NT2/D1 (cell line): ENCODE measurements around the gene ITGA2B.
A peak's percentile ranks its signal among the peaks of the same experiment; 100 is the strongest.

Source experiments
- DNase-seq: peaks from one replicate; pipeline ENCODE4 v3.0.0-alpha.2; 2011; ENCODE audit warnings: low read depth, low spot score
- H3K27me3 ChIP-seq: 2 replicates; pipeline ENCODE4 v1.6.0; 2011; ENCODE audit warnings: mild to moderate bottlenecking; ENCODE audit not compliant: insufficient read length, insufficient read depth
- H3K36me3 ChIP-seq: 2 replicates; pipeline ENCODE4 v1.6.1; 2011; ENCODE audit warnings: mild to moderate bottlenecking, low read length, mixed read lengths; ENCODE audit not compliant: insufficient read depth, insufficient read length
- H3K4me1 ChIP-seq: 2 replicates; pipeline ENCODE4 v1.5.1; 2011; ENCODE audit not compliant: insufficient read depth, insufficient read length
- H3K4me3 ChIP-seq: 2 replicates; pipeline ENCODE4 v1.5.1; 2011; ENCODE audit warnings: low read depth; ENCODE audit not compliant: insufficient read length
- H3K9ac ChIP-seq: 2 replicates; pipeline ENCODE4 v1.6.0; 2011; ENCODE audit warnings: low read depth; ENCODE audit not compliant: insufficient read length
- H3K9me3 ChIP-seq: 2 replicates; pipeline ENCODE4 v1.5.1; 2011; ENCODE audit warnings: mild to moderate bottlenecking, low read length; ENCODE audit not compliant: insufficient read depth
- SUZ12 ChIP-seq: IDR thresholded peaks from 2 replicates; pipeline ENCODE4 v1.6.1; 2011; ENCODE audit not compliant: insufficient read length, insufficient read depth; ENCODE audit errors: extremely low read depth
- YY1 ChIP-seq: IDR thresholded peaks from 2 replicates; pipeline ENCODE4 v1.6.1; 2011; ENCODE audit not compliant: insufficient read length, insufficient read depth
- ZNF274 ChIP-seq: IDR thresholded peaks from 2 replicates; pipeline ENCODE4 v1.6.1; 2011; ENCODE audit warnings: mild to moderate bottlenecking, low read depth, low read length

Gene ITGA2B

DNA sequence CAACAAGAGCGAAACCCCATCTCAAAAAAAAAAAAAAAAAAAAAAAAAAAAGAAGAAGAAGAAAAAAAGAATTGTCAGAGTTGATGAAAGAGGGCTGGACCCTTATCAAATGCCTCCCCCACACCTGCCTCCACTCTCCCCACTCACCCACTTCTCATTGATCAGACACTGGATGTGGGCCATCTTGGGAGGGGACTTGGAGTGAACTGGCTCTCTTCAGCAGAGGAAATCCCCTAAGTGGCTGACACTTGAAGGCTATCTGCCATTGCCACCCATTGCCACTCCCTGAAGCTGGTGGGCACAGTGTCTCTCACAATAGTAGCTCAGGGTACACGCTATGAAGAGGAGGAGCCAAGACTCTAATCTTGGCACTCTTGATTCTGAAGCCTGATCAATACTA lies 1.6 kb downstream of the ITGA2B start:
- TF ChIP-seq SUZ12 (no peak), ZNF274 (no peak), YY1 (no peak)
- H3K36me3 ChIP-seq = no peaks in the 10 kb centered on the region
- no peak overlapping the region for H3K4me3 ChIP-seq
- H3K27me3 ChIP-seq = peaks cover 21% of the 10 kb centered on the region
- H3K9ac ChIP-seq = no peak overlapping the region
- peaks cover 4% of the 10 kb centered on the region for H3K4me1 ChIP-seq
- no peaks in the 10 kb centered on the region for H3K9me3 ChIP-seq
- no peak for DNase-seq

DNA sequence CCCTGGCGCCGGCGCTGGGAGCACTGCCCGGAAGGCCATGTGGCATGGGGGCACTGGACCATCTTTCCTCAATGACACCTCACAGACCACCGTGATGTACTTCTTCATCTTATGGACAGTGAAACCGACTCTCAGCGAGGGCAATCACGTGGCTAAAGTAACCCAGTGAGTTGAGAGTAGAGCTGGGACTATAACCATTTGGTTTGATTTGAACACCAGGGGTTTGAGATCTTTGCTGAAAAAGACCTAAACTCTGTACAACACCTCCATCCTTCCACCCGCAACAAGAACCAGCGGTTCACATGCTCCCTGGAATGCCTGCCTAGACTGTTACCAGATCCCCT lies 3.3 kb downstream of the ITGA2B start:
- no peaks in the 10 kb centered on the region for H3K9me3 ChIP-seq
- no peak for DNase-seq
- TF ChIP-seq SUZ12 = no peak
- TF ChIP-seq YY1 = no peak
- no peak for TF ChIP-seq ZNF274
- H3K9ac ChIP-seq = peak overlapping the region; percentile 84
- H3K4me1 ChIP-seq = peaks cover 4% of the 10 kb centered on the region
- H3K36me3 ChIP-seq = no peaks in the 10 kb centered on the region
- H3K4me3 ChIP-seq = peak overlapping the region; percentile 72
- peaks cover 21% of the 10 kb centered on the region for H3K27me3 ChIP-seq

DNA sequence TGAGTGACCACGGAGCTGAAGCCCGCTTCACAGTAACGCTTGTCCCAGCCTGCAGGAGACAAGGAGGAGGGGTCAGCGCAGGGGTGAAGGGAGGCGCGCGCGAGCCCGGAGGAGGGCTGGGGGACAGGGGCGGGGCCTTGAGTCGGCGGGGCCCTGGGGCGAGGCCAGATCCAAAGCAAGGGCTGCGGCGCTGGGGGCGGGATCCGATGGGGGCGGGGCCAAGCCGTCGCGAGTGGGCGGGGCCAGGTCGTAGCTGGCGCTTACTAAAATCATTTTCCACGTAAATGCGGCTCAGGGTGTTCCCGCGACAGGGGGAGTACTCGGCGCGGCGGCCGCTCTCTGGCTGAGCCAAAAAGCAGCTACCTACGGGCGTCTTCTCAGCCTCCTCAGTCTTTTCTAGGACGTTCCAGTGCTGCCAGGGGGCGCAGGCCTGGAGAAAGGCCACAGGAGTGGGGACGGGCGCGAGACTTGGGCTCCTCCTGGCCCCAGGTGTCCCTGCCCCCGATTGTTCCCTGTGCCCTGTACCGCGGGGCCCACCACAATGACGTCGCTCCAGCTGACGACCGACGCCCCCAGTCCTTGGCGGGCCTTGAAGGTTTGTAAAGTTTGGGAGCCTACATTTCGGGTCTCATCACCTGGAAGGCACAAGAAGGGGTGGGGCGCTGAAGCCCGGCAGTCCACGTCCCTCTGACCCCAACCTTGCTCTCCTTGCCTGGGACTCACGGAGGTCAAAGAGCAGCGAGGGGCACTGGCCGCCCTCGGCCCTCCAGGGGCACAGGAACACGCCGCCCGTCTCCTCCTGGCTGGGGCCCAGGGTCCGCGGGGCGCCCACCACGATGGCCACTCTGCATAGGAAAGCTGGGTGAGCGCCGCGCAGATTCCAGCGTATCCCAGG lies 3.9 kb downstream of the ITGA2B start:
- Histone ChIP-seq H3K9ac (peak overlapping the region; percentile 87), H3K4me1 (peaks cover 7% of the 10 kb centered on the region), H3K27me3 (peaks cover 21% of the 10 kb centered on the region), H3K36me3 (no peaks in the 10 kb centered on the region), H3K9me3 (no peaks in the 10 kb centered on the region), H3K4me3 (peak overlapping the region; percentile 72)
- DNase-seq = peak; percentile 75
- no peak for TF ChIP-seq YY1
- TF ChIP-seq SUZ12 = no peak
- no peak for TF ChIP-seq ZNF274

DNA sequence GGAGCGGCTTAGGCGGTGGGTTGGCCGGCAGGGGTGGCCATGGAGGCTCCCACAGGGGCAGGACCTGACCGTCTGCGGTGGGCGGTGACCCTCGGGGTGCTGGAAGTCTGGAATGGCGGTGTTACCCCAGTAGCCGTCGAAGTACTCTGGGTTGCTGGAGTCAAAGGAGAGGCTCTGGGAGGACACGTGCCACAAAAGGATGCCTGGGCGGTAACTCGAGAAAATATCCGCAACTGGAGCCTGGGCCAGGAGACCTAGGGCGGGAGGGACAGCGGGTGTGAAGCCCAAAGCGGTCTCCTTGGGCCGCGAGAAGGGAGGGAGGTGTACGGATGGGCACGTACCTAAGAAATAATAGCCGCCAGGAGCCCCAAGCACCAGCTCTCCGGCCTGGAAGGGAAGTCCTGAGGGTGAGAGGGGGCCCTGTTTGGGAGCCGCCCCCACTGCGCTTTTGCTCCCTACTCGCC lies 4.6 kb downstream of the ITGA2B start:
- no peak for DNase-seq
- peak overlapping the region; percentile 87 for H3K9ac ChIP-seq
- peaks cover 8% of the 10 kb centered on the region for H3K4me1 ChIP-seq
- H3K27me3 ChIP-seq = peaks cover 21% of the 10 kb centered on the region
- no peaks in the 10 kb centered on the region for H3K9me3 ChIP-seq
- no peaks in the 10 kb centered on the region for H3K36me3 ChIP-seq
- TF ChIP-seq ZNF274 (no peak), SUZ12 (no peak), YY1 (no peak)
- H3K4me3 ChIP-seq = peak overlapping the region; percentile 59

DNA sequence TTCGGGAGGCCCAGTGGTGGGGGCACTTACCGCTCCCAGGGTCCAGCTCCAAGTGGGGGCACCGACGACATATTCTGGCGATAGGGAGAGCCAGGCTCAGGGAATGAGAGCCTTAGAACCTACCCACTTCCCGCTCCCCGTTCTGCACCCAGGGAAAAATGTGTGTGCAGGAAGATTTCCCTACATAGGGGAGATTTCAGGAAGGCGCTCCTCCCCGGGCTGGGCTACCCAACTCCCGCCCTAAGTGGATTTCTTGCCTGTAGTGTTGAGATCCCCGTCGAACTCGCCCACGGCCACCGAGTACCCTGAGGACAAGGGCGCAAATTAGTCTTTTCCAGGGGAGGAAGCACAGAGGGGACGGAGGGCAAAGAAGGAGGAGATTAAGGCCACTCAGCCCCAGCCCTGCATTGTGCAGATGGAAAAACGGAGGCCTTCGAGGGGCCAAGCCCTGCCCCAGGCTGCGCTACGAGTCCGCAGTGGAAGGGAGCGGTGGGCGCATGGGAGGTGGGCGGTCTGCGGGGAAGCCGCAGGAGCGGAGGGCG lies 5.1 kb downstream of the ITGA2B start:
- H3K4me3 ChIP-seq = peak overlapping the region; percentile 59
- peaks cover 21% of the 10 kb centered on the region for H3K27me3 ChIP-seq
- H3K4me1 ChIP-seq = peaks cover 8% of the 10 kb centered on the region

DNA sequence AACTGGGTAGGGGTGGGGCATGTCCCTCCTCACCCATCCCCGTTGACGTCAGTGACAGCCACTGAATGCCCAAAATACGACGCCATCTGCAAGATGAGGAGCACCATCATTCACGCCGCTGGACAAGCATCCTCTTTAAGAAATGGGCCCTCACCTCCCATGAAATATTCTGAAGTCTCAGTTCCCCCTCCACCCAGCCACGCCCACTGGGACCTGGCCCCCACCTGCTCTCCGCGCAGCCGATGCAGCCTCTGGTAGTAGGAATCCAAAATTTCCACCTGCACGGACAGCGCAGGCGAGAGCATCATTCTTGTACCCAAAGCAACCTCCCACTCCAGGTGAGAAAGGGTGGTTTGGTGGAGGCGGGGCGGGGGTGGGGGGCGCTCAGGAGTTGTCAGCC lies 5.6 kb downstream of the ITGA2B start:
- H3K4me3 ChIP-seq = no peak overlapping the region
- H3K9ac ChIP-seq = no peak overlapping the region
- H3K27me3 ChIP-seq = peaks cover 21% of the 10 kb centered on the region
- H3K4me1 ChIP-seq = peaks cover 6% of the 10 kb centered on the region
- TF ChIP-seq YY1 (no peak), SUZ12 (no peak), ZNF274 (no peak)
- DNase-seq = no peak
- no peaks in the 10 kb centered on the region for H3K9me3 ChIP-seq
- H3K36me3 ChIP-seq = no peaks in the 10 kb centered on the region

More for the DNA sequence above, 5.1 kb downstream of the ITGA2B start:
- TF ChIP-seq ZNF274 (no peak), YY1 (no peak), SUZ12 (no peak)
- Histone ChIP-seq H3K36me3 (no peaks in the 10 kb centered on the region), H3K9me3 (no peaks in the 10 kb centered on the region), H3K9ac (peak overlapping the region; percentile 87)
- DNase-seq = no peak

DNA sequence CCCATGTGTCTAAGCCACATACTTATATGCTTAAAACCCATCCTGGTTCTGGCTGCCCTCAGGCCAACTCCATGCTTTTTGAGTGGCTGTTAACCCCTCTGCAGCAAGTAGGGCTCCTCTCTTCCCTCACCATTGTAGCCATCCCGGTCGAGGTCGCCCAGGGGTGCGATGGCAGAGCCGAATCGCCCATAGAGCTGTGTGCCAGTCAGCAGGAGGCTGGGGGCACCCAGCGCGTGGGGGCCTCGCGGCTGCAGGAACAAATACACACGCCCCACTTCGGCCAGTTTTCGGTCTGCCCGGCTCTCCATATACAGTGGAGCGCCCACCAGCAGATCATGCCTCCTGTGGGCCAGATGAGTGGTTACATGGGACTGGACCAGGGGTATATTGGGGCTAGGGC lies 6.1 kb downstream of the ITGA2B start:
- H3K9ac ChIP-seq = no peak overlapping the region
- peaks cover 6% of the 10 kb centered on the region for H3K4me1 ChIP-seq
- no peak for DNase-seq
- no peaks in the 10 kb centered on the region for H3K9me3 ChIP-seq
- no peak for TF ChIP-seq ZNF274
- TF ChIP-seq YY1 = no peak
- TF ChIP-seq SUZ12 = no peak
- H3K36me3 ChIP-seq = no peaks in the 10 kb centered on the region
- H3K27me3 ChIP-seq = peaks cover 21% of the 10 kb centered on the region
- H3K4me3 ChIP-seq = no peak overlapping the region
